Upper lobe of left lung (tissue), 6 donors: ENCODE results near the gene GOLPH3L. TPM values are rescaled to one million over a fixed set of nuclear protein-coding genes. Genes with fewer than 3 reads are reported as not detected.
"Not testable (repeated sequence)": the region's sequence is repeated elsewhere in the genome, so short reads cannot be mapped to it uniquely, and the experiment has no call there.

ENCODE experiments used
- ATAC-seq, 2 donors: fragments of 200-7000 bp; cut with Tn5 transposase; one replicate each; pipeline ENCODE4 v1.9.1; 2022; ENCODE audit warnings: mild to moderate bottlenecking in 2 of 2, moderate library complexity in 2 of 2; ENCODE audit not compliant: low FRiP score in 2 of 2
- DNase-seq, 2 donors: peaks; one replicate each; pipeline ENCODE4 v3.0.0-alpha.2; 2019 to 2020
- H3K27ac ChIP-seq, 4 donors: fragments of 200-600 bp; sonication (generic); one replicate each; pipeline ENCODE4 v1.5.1; 2016 to 2019
- H3K27me3 ChIP-seq, 4 donors: fragments of 200-600 bp; sonication (generic); one replicate each; pipeline ENCODE4 v1.5.1; 2017 to 2019
- H3K36me3 ChIP-seq, 4 donors: fragments of 200-600 bp; sonication (generic); one replicate each; pipeline ENCODE4 v1.5.1; 2016 to 2019
- H3K4me1 ChIP-seq, 4 donors: fragments of 200-600 bp; sonication (generic); one replicate each; pipeline ENCODE4 v1.5.1; 2018 to 2019
- H3K4me3 ChIP-seq, 4 donors: fragments of 200-600 bp; sonication (generic); one replicate each; pipeline ENCODE4 v1.5.1; 2017 to 2019; ENCODE audit warnings: mild to moderate bottlenecking in 2 of 4, moderate library complexity in 1 of 4
- H3K9me3 ChIP-seq, 4 donors: fragments of 200-600 bp; sonication (generic); one replicate each; pipeline ENCODE4 v1.5.1; 2018 to 2019
- EP300 ChIP-seq, 4 donors: sonication (generic); formaldehyde crosslinking; IDR thresholded peaks; one replicate each; pipeline ENCODE4 v1.5.1; 2017; ENCODE audit warnings: antibody characterized with exemption in 4 of 4, control low read depth in 2 of 4
- POLR2A ChIP-seq, 4 donors: fragments of 450-650 bp; IDR thresholded peaks; one replicate each; pipeline ENCODE4 v1.5.1; 2016 to 2017; ENCODE audit warnings: antibody characterized with exemption in 4 of 4, mild to moderate bottlenecking in 2 of 4
- POLR2AphosphoS5 ChIP-seq, 2 donors: sonication (generic); formaldehyde crosslinking; IDR thresholded peaks; one replicate each; pipeline ENCODE4 v1.5.1; 2017; ENCODE audit warnings: antibody characterized with exemption in 2 of 2
- WGBS, 2 donors: methylation state at CpG; one replicate each; pipeline ENCODE4 v1.1.5; 2017 to 2018; 5-methylcytosine and 5-hydroxymethylcytosine counted together
- total RNA-seq, 6 donors: library from RNA; depleted of rRNA in 4 of 6; stranded (reverse); fragments of >200 nt in 4 of 6; gene quantifications; one replicate each; pipeline versions ENCODE4 v1.1.0 to v1.2.1, GENCODE V29; 2016 to 2021
- TF ChIP-seq, protein P1 (sequence below), 6 experiments: fragments of 450-650 bp in 4 of 6; fragments of 200-600 bp in 2 of 6; sonication (generic) in 2 of 6; IDR thresholded peaks; one replicate each; pipeline ENCODE4 v1.5.1; 2016 to 2019; ENCODE audit warnings: antibody characterized with exemption in 6 of 6
- donor health status: DM: no; HTN: no; CAD: no; lungs with moderate emphysema.
- donor health status: DM: no; HTN: yes; CAD: no; lungs with severe emphysema.

Gene GOLPH3L
- total RNA-seq, 6 donors from 2014 or later = 7.9 to 40.6 (median 23.8) TPM

DNA sequence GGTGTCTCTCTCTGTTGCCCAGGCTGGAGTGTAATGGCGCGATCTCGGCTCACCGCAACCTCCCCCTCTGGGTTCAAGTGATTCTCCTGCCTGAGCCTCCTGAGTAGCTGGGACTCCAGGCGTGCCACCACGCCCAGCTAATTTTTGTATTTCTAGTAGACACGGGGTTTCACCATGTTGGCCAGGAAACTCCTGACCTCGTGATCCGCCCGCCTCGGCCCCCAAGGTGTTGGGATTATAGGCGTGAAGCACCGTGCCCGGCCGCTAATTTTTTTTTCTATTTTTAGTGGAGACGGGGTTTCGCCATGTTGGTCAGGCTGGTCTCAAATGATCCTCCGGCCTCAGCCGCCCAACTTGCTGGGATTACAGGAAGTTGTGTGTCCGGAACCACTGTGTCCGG lies 23.1 kb upstream of the GOLPH3L start:
- whole genome bisulfite sequencing, 2 donors = 95 to 96% methylated on average over 21 of the region's 21 CpGs
- H3K4me3 ChIP-seq = no peak overlapping the region
- ATAC-seq = no peak
- H3K9me3 ChIP-seq = no peaks in the 10 kb centered on the region
- no peaks in the 10 kb centered on the region for H3K36me3 ChIP-seq
- peak in 1 of 2 donors; percentile 38 for DNase-seq
- TF ChIP-seq EP300 (IDR thresholded peaks at IDR 0.05) (no peak), POLR2AphosphoS5 (IDR thresholded peaks at IDR 0.05) (no peak), POLR2A (IDR thresholded peaks at IDR 0.05) (no peak)
- TF ChIP-seq, protein P1, sequence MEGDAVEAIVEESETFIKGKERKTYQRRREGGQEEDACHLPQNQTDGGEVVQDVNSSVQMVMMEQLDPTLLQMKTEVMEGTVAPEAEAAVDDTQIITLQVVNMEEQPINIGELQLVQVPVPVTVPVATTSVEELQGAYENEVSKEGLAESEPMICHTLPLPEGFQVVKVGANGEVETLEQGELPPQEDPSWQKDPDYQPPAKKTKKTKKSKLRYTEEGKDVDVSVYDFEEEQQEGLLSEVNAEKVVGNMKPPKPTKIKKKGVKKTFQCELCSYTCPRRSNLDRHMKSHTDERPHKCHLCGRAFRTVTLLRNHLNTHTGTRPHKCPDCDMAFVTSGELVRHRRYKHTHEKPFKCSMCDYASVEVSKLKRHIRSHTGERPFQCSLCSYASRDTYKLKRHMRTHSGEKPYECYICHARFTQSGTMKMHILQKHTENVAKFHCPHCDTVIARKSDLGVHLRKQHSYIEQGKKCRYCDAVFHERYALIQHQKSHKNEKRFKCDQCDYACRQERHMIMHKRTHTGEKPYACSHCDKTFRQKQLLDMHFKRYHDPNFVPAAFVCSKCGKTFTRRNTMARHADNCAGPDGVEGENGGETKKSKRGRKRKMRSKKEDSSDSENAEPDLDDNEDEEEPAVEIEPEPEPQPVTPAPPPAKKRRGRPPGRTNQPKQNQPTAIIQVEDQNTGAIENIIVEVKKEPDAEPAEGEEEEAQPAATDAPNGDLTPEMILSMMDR (IDR thresholded peaks at IDR 0.05) = no peak
- H3K27ac ChIP-seq = no peak overlapping the region
- H3K4me1 ChIP-seq = no peaks in the 10 kb centered on the region
- no peaks in the 10 kb centered on the region for H3K27me3 ChIP-seq

DNA sequence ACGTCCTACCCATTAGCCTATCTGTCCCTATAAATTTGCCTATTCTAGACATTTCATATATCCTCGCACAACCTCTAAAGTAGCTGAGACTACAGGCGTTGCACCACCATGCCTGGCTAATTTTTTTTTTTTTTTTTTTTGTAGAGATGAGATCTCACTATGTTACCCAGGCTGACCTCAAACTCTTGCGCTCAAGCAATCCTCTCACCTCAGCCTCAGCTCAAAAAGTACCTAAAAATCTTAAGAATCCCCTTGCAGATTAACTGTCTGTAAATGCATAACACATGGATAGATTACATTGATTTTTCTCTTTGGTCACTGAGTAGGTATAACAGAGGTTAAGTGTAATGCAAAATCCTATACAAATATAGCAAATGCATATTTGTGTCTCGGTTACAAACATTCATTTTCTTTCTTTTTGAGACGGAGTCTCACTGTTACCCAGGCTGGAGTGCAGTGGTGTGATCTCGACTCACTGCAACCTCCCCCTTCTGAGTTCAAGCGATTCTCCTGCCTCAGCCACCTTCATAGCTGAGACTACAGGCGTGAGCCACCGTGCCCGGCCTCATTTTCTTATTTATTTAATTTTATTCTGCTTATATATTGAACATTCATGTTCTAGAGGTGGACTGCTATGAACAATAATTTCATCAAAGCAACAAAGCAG lies 21.4 kb upstream of the GOLPH3L start:
- H3K4me1 ChIP-seq = no peaks in the 10 kb centered on the region
- no peaks in the 10 kb centered on the region for H3K9me3 ChIP-seq
- H3K27ac ChIP-seq = no peak overlapping the region
- H3K36me3 ChIP-seq = no peaks in the 10 kb centered on the region
- H3K27me3 ChIP-seq = no peaks in the 10 kb centered on the region
- DNase-seq = no peak
- WGBS, 2 donors = 79 to 83% methylated on average over 11 of the region's 11 CpGs
- H3K4me3 ChIP-seq = no peak overlapping the region
- TF ChIP-seq, protein P1 (IDR thresholded peaks at IDR 0.05) = no peak
- no peak for TF ChIP-seq EP300 (IDR thresholded peaks at IDR 0.05)
- TF ChIP-seq POLR2A (IDR thresholded peaks at IDR 0.05) = no peak
- TF ChIP-seq POLR2AphosphoS5 (IDR thresholded peaks at IDR 0.05) = no peak
- no peak for ATAC-seq

DNA sequence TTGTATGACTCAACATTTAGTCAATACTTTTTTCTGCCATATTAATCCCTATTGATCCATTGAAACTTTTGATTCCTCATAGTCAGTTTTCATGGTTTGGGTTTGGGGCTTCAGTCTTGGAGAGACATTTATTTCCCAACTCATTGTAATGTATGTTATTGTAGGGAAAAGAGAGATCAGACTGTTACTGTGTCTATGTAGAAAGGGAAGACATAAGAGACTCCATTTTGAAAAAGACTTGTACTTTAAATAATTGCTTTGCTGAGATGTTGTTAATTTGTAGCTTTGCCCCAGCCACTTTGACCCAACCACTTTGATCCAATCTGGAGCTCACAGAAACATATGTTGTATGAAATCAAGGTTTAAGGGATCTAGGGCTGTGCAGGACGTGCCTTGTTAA lies 12.1 kb upstream of the GOLPH3L start:
- WGBS, 2 donors = 71% methylated on average over 1 of the region's 1 CpG
- not testable (repeated sequence) for H3K4me3 ChIP-seq, H3K36me3 ChIP-seq, H3K27ac ChIP-seq, H3K4me1 ChIP-seq, ATAC-seq, H3K9me3 ChIP-seq, H3K27me3 ChIP-seq, DNase-seq

DNA sequence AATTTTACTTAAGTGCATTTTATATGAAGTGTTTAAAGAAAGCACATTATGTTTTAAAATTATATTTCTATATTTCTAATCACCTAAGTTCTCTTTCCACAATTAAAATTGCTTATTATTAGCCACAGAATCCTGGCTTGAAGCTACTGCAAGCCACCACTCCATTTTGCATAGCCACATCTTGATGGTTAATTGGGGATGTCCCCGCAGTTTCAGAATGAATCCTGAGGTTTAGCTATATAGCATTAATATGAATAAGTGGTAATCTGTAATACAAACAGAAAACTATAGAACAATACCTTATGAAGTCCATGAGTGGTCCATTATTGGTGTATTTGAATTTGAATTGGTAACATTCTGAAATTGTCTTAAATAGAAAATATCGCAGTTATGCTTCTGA lies 11.6 kb upstream of the GOLPH3L start:
- 88 to 93% methylated on average over 2 of the region's 2 CpGs for WGBS, 2 donors
- Histone ChIP-seq H3K27me3 (no peaks in the 10 kb centered on the region), H3K36me3 (no peaks in the 10 kb centered on the region), H3K4me3 (no peak overlapping the region), H3K4me1 (no peaks in the 10 kb centered on the region), H3K27ac (no peak overlapping the region), H3K9me3 (no peaks in the 10 kb centered on the region)
- ATAC-seq = no peak
- TF ChIP-seq EP300 (IDR thresholded peaks at IDR 0.05) (no peak), POLR2A (IDR thresholded peaks at IDR 0.05) (no peak), POLR2AphosphoS5 (IDR thresholded peaks at IDR 0.05) (no peak)
- TF ChIP-seq, protein P1 (IDR thresholded peaks at IDR 0.05) = no peak
- DNase-seq = no peak

DNA sequence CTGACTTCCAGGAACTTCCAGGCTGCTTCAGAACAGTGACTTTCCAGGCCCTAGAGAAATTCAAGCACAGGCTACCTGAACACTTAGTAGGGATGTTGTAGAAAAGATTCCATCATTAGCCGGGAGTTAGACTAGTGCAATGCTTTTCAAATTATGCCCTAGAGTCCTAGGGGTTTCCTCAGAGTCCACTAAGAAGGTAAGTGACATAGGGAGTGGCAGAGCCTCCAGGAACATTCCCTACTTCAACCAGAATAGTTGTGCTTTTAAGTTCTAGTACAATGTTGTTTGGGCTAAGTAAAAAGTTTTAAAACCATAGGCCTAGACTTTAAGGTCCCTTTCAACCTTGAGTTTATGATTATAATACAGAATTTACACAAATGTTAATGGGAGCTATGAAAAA lies 9.1 kb upstream of the GOLPH3L start:
- Histone ChIP-seq H3K36me3 (no peaks in the 10 kb centered on the region), H3K4me1 (no peaks in the 10 kb centered on the region), H3K27me3 (no peaks in the 10 kb centered on the region), H3K27ac (no peak overlapping the region), H3K9me3 (no peaks in the 10 kb centered on the region), H3K4me3 (no peak overlapping the region)
- 50 to 65% methylated on average over 1 of the region's 1 CpG for WGBS, 2 donors
- ATAC-seq (no peak), DNase-seq (no peak)
- TF ChIP-seq EP300 (IDR thresholded peaks at IDR 0.05) = no peak
- TF ChIP-seq POLR2A (IDR thresholded peaks at IDR 0.05) = no peak
- TF ChIP-seq POLR2AphosphoS5 (IDR thresholded peaks at IDR 0.05) = no peak
- TF ChIP-seq, protein P1 (IDR thresholded peaks at IDR 0.05) = no peak
